ENCODE measurements around the gene CTSW. TPM values are rescaled to one million over a fixed set of nuclear protein-coding genes. Genes with fewer than 3 reads are reported as not detected.
A peak's percentile ranks its signal among the peaks of the same experiment; 100 is the strongest.

The CTSW gene
- polyA plus RNA-seq, 3 donors, result 0.71 to 1.3 (median 0.78) TPM

DNA sequence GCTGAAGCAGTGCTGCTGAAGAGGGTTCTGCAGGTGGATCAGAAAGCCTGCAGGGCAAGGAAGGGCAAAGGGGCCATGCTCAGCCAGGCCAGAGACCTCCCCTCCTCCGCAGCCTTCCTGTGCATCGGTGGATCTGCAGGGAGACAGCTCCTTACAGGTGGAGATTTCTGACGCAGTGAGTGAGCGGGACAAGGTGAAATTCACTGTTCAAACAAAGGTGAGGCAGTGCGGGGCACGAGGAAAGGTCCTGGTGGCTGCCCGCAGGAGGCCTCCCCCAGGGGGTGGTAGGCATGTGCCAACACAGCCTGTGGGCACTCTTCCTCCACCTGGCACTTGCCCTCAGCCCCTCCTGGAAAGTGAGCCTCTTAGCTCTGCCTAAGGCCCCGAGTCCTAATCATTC is 30.3 kb upstream of the CTSW start:
- Histone ChIP-seq H3K79me2 (ENCODE audit: insufficient read depth, low read length) (peaks cover 12% of the 10 kb centered on the region), H3K9me3 (replicated peaks in 1 of 2; ENCODE audit: control insufficient read depth in 1 of 2, insufficient read depth in 1 of 2, low read length in 2 of 2) (peaks cover 4 to 8% of the 10 kb centered on the region in 2 donors), H3K36me3 (replicated peaks in 1 of 2; ENCODE audit: control insufficient read depth in 1 of 2, insufficient read depth in 2 of 2, low read length in 2 of 2) (peaks cover 24 to 39% of the 10 kb centered on the region in 2 donors), H3K27me3 (ENCODE audit: control insufficient read depth in 2 of 2, insufficient read depth in 2 of 2, low read length in 2 of 2) (no peaks in the 10 kb centered on the region), H3K4me2 (replicated peaks; ENCODE audit: extremely low read depth, low read length, poor library complexity, severe bottlenecking) (no peak overlapping the region), H2AFZ (ENCODE audit: insufficient read depth, low read depth, low read length, poor library complexity, severe bottlenecking) (no peak overlapping the region), H3K27ac (ENCODE audit: low read depth in 1 of 2, low read length in 2 of 2) (no peak overlapping the region), H3K4me3 (replicated peaks in 1 of 3; ENCODE audit: low read depth in 2 of 3, low read length in 3 of 3) (no peak overlapping the region), H4K20me1 (ENCODE audit: insufficient read depth, low read length) (peaks cover 49% of the 10 kb centered on the region), H3K4me1 (ENCODE audit: control insufficient read depth in 1 of 2, insufficient read depth in 2 of 2, low read length in 2 of 2) (no peaks in the 10 kb centered on the region), H3K9ac (ENCODE audit: insufficient read depth, low read length, poor library complexity, severe bottlenecking) (no peak overlapping the region)
- H3K36me3 Mint-ChIP-seq, result peaks cover 24 to 34% of the 10 kb centered on the region in 2 donors
- peak overlapping the region in 1 of 7 donors; percentile 3 for H3K27ac Mint-ChIP-seq
- WGBS (ENCODE audit: insufficient coverage), result 83% methylated on average over 6 of the region's 8 CpGs
- TF ChIP-seq, protein P1, sequence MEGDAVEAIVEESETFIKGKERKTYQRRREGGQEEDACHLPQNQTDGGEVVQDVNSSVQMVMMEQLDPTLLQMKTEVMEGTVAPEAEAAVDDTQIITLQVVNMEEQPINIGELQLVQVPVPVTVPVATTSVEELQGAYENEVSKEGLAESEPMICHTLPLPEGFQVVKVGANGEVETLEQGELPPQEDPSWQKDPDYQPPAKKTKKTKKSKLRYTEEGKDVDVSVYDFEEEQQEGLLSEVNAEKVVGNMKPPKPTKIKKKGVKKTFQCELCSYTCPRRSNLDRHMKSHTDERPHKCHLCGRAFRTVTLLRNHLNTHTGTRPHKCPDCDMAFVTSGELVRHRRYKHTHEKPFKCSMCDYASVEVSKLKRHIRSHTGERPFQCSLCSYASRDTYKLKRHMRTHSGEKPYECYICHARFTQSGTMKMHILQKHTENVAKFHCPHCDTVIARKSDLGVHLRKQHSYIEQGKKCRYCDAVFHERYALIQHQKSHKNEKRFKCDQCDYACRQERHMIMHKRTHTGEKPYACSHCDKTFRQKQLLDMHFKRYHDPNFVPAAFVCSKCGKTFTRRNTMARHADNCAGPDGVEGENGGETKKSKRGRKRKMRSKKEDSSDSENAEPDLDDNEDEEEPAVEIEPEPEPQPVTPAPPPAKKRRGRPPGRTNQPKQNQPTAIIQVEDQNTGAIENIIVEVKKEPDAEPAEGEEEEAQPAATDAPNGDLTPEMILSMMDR (IDR thresholded peaks at IDR 0.05), result no peak
- intact Hi-C loops (cut with micrococcal nuclease), result no loop called here
- no peak overlapping the region for H3K4me3 Mint-ChIP-seq
- DNase-seq, result no peak
- peaks cover 0 to 5% (median 0%) of the 10 kb centered on the region in 3 donors for H3K27me3 Mint-ChIP-seq (ENCODE audit: low read depth in 3 of 3)
- peaks cover 0 to 10% (median 8%) of the 10 kb centered on the region in 7 donors for H3K9me3 Mint-ChIP-seq
- peaks cover 17% of the 10 kb centered on the region for H3K4me1 Mint-ChIP-seq

DNA sequence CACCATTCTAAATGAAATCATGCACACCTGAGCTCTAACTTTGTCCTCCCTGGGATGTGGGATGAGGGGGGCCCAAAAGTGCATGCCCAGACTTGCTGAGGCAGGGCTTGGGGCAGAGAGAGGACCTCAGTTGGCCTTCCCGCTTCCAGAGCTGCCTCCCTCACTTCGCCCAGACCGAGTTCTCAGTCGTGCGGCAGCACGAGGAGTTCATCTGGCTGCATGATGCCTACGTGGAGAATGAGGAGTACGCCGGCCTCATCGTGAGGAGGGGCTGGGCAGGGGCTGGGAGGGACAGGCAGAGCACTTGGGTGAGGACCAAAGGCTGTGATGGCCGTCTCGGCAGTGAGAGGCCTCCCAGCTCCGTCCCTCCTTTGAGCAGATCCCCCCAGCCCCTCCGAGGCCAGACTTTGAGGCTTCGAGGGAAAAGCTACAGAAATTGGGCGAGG is 29.8 kb upstream of the CTSW start:
- H3K4me3 ChIP-seq (replicated peaks in 1 of 3; ENCODE audit: low read depth in 2 of 3, low read length in 3 of 3), result no peak overlapping the region
- peaks cover 16% of the 10 kb centered on the region for H3K79me2 ChIP-seq (ENCODE audit: insufficient read depth, low read length)
- H3K4me1 ChIP-seq (ENCODE audit: control insufficient read depth in 1 of 2, insufficient read depth in 2 of 2, low read length in 2 of 2), result no peaks in the 10 kb centered on the region
- 84% methylated on average over 14 of the region's 16 CpGs for WGBS (ENCODE audit: insufficient coverage)
- no peak overlapping the region for H3K4me2 ChIP-seq (replicated peaks; ENCODE audit: extremely low read depth, low read length, poor library complexity, severe bottlenecking)
- Mint-ChIP-seq H3K4me3 (no peak overlapping the region), H3K36me3 (peaks cover 28 to 38% of the 10 kb centered on the region in 2 donors), H3K4me1 (peaks cover 22% of the 10 kb centered on the region), H3K27ac (no peak overlapping the region), H3K9me3 (peaks cover 0 to 10% (median 8%) of the 10 kb centered on the region in 7 donors), H3K27me3 (ENCODE audit: low read depth in 3 of 3) (peaks cover 0 to 5% (median 0%) of the 10 kb centered on the region in 3 donors)
- H2AFZ ChIP-seq (ENCODE audit: insufficient read depth, low read depth, low read length, poor library complexity, severe bottlenecking), result no peak overlapping the region
- peaks cover 29 to 43% of the 10 kb centered on the region in 2 donors for H3K36me3 ChIP-seq (replicated peaks in 1 of 2; ENCODE audit: control insufficient read depth in 1 of 2, insufficient read depth in 2 of 2, low read length in 2 of 2)
- intact Hi-C loops (cut with micrococcal nuclease), result no loop called here
- no peak overlapping the region for H3K9ac ChIP-seq (ENCODE audit: insufficient read depth, low read length, poor library complexity, severe bottlenecking)
- peaks cover 4 to 8% of the 10 kb centered on the region in 2 donors for H3K9me3 ChIP-seq (replicated peaks in 1 of 2; ENCODE audit: control insufficient read depth in 1 of 2, insufficient read depth in 1 of 2, low read length in 2 of 2)
- DNase-seq, result no peak
- H3K27ac ChIP-seq (ENCODE audit: low read depth in 1 of 2, low read length in 2 of 2), result no peak overlapping the region
- no peaks in the 10 kb centered on the region for H3K27me3 ChIP-seq (ENCODE audit: control insufficient read depth in 2 of 2, insufficient read depth in 2 of 2, low read length in 2 of 2)
- TF ChIP-seq, protein P1 (IDR thresholded peaks at IDR 0.05), result no peak
- peaks cover 53% of the 10 kb centered on the region for H4K20me1 ChIP-seq (ENCODE audit: insufficient read depth, low read length)
